ENCODE data around the gene CIROP. TPM values are rescaled to one million over a fixed set of nuclear protein-coding genes. Genes with fewer than 3 reads are reported as not detected.
A peak's percentile ranks its signal among the peaks of the same experiment; 100 is the strongest.

Gene CIROP
- total RNA-seq (2022) (not detected in 2 replicates), Bru-seq, nascent RNA (not detected), BruChase-seq, experiment 1, labeled RNA remaining after a 2-hour chase (percentile 11 among the genes with signal in this experiment), BruChase-seq, experiment 2, labeled RNA remaining after a 6-hour chase (percentile 16 among the genes with signal in this experiment)
- long read RNA-seq, partial matches to known transcripts = 0 of 1 reads
- long read RNA-seq, other reads (novel, unspliced or antisense) = 1 of 1 reads

GRCh38 chr14:23104591-23105347, at the start of gene CIROP:
Gene CIROP, minus strand, starts transcription at chr14:23104989. Its CDS starts 69 bp downstream, at chr14:23104920.
- no peak for DNase-seq
- no peaks in the 10 kb centered on the region for H3K27me3 ChIP-seq (replicated peaks; ENCODE audit: control insufficient read depth, insufficient read depth, low read length)
- H3K4me3 ChIP-seq (ENCODE audit: low read depth, low read length) = no peak within 1 kb of the TSS
- no peaks in the 10 kb centered on the region for H3K36me3 ChIP-seq (ENCODE audit: control insufficient read depth, insufficient read depth, low read length)
- H3K9me3 ChIP-seq = no peaks in the 10 kb centered on the region
- intact Hi-C loops (cut with micrococcal nuclease; ENCODE audit: unreplicated experiment) = loop anchor here (5.0 kb wide), 1 partner anchor 193 kb away; no protein-coding TSS in a partner anchor
- H3K27me3 Mint-ChIP-seq (ENCODE audit: insufficient read depth, unreplicated experiment) = no peaks in the 10 kb centered on the region
- H3K4me1 ChIP-seq = peaks cover 6% of the 10 kb centered on the region; the same call in 1 of the 2 replicates
- POLR2A ChIA-PET = interaction anchor here (1.4 kb wide), 1 partner anchor 10 kb away, joined by 3 read pairs; the partner anchor contains the start of genes ACIN1 and C14orf119
- BruUV-seq (replicated peaks) = no TSS peak
- TF ChIP-seq, protein P1, sequence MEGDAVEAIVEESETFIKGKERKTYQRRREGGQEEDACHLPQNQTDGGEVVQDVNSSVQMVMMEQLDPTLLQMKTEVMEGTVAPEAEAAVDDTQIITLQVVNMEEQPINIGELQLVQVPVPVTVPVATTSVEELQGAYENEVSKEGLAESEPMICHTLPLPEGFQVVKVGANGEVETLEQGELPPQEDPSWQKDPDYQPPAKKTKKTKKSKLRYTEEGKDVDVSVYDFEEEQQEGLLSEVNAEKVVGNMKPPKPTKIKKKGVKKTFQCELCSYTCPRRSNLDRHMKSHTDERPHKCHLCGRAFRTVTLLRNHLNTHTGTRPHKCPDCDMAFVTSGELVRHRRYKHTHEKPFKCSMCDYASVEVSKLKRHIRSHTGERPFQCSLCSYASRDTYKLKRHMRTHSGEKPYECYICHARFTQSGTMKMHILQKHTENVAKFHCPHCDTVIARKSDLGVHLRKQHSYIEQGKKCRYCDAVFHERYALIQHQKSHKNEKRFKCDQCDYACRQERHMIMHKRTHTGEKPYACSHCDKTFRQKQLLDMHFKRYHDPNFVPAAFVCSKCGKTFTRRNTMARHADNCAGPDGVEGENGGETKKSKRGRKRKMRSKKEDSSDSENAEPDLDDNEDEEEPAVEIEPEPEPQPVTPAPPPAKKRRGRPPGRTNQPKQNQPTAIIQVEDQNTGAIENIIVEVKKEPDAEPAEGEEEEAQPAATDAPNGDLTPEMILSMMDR (IDR thresholded peaks at IDR 0.05; ENCODE audit: insufficient read depth in 1 of 2, low read depth in 1 of 2, low read length in 1 of 2, severe bottlenecking in 1 of 2, unreplicated experiment in 1 of 2) = no peak
- peaks cover 15% of the 10 kb centered on the region for H3K4me1 Mint-ChIP-seq (ENCODE audit: low read depth, unreplicated experiment)
- no peaks in the 10 kb centered on the region for H3K9me3 Mint-ChIP-seq (ENCODE audit: unreplicated experiment)
- peaks cover 6% of the 10 kb centered on the region for H3K36me3 Mint-ChIP-seq (ENCODE audit: insufficient read depth, unreplicated experiment)
- CTCF ChIA-PET = no interaction called here
- H3K4me3 Mint-ChIP-seq (ENCODE audit: unreplicated experiment) = no peak within 1 kb of the TSS
- H3K27ac Mint-ChIP-seq (ENCODE audit: unreplicated experiment) = no peak within 1 kb of the TSS

DNA sequence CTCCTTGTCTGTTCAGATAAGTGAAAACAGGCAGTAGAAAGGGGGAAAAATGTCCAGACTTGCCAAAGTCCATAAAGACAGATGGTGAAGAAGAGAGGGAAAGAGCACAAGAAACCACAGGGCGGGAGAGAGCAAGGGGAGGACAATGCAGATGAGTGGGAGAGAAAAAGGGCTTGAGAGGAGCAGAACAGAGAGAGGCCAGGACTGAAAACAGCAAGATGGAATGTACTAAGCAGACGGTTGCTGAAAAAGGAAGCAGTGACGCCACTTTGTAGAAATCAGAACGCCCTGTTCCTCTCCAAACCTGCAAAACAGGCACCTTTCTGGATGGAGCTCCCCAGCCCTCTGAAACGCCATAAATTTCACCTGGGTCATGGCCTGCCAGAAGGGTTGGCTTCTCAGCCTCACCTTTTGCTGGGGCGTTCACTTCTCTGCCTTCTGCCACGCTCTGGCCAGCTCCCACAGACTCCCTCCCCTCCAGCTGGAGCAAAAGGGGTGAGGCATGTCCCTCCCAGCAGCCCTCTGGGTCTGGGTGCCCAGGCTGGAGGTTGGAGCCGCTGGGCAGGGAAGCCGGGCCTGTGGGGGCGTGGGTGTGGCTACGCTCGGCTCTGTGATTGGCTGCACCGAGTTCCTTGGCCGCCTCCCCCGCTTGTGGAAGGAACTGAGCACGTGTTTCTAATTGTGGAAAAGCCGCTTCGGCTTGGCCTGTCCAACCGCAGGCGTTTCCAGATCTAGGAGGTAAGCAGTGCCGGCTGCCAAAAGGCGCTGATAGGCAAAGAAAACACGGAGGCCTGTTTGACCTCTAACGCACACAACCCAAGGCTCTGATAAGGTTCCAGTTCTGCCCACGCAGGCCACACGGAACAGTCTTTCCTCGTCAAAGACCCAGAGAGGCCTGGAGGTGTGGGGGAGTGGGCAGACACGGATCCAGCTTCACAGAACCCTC, 49.3 kb upstream of the CIROP start:
- no peak for DNase-seq
- intact Hi-C loops (cut with micrococcal nuclease; ENCODE audit: unreplicated experiment) = no loop called here
- H3K27ac Mint-ChIP-seq (ENCODE audit: unreplicated experiment) = peak overlapping the region; percentile 33
- H3K36me3 Mint-ChIP-seq (ENCODE audit: insufficient read depth, unreplicated experiment) = no peaks in the 10 kb centered on the region
- CTCF ChIA-PET = interaction anchor here (1.9 kb wide), 1 partner anchor 34 kb away, joined by 8 read pairs; no protein-coding TSS in a partner anchor
- H3K36me3 ChIP-seq (ENCODE audit: control insufficient read depth, insufficient read depth, low read length) = no peaks in the 10 kb centered on the region
- BruUV-seq (replicated peaks) = no TSS peak
- TF ChIP-seq, protein P1 (IDR thresholded peaks at IDR 0.05; ENCODE audit: insufficient read depth in 1 of 2, low read depth in 1 of 2, low read length in 1 of 2, severe bottlenecking in 1 of 2, unreplicated experiment in 1 of 2) = no peak
- H3K9me3 Mint-ChIP-seq (ENCODE audit: unreplicated experiment) = no peaks in the 10 kb centered on the region
- H3K27me3 Mint-ChIP-seq (ENCODE audit: insufficient read depth, unreplicated experiment) = no peaks in the 10 kb centered on the region
- H3K4me3 ChIP-seq (ENCODE audit: low read depth, low read length) = no peak overlapping the region
- H3K4me1 ChIP-seq = peaks cover 19% of the 10 kb centered on the region
- H3K4me1 Mint-ChIP-seq (ENCODE audit: low read depth, unreplicated experiment) = peaks cover 18% of the 10 kb centered on the region
- H3K4me3 Mint-ChIP-seq (ENCODE audit: unreplicated experiment) = no peak overlapping the region
- no peaks in the 10 kb centered on the region for H3K27me3 ChIP-seq (replicated peaks; ENCODE audit: control insufficient read depth, insufficient read depth, low read length)
- no peaks in the 10 kb centered on the region for H3K9me3 ChIP-seq
- POLR2A ChIA-PET = no interaction called here

DNA sequence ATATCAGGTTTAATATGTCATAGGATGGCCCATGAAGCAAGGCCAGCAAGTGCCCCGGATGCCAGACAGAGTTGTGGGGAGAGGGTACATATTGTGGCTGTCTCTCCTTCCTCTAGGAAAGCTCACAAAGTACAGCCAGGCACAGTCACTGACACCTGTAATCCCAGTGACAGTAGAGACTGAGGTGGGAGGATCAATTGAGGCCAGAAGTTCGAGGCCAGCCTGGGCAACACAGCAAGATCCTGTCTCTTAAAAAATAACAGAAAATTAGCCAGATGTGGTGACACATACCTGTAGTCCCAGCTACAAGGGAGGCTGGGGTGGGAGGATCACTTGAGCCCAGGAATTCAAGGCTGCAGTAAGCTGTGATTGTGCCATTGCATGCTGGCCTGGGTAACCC, 46.6 kb upstream of the CIROP start:
- POLR2A ChIA-PET = no interaction called here

More for the DNA sequence above, 46.6 kb upstream of the CIROP start:
- no peaks in the 10 kb centered on the region for H3K9me3 ChIP-seq
- peaks cover 27% of the 10 kb centered on the region for H3K4me1 Mint-ChIP-seq (ENCODE audit: low read depth, unreplicated experiment)
- H3K4me1 ChIP-seq = peaks cover 34% of the 10 kb centered on the region
- H3K4me3 ChIP-seq (ENCODE audit: low read depth, low read length) = no peak overlapping the region
- TF ChIP-seq, protein P1 (IDR thresholded peaks at IDR 0.05; ENCODE audit: insufficient read depth in 1 of 2, low read depth in 1 of 2, low read length in 1 of 2, severe bottlenecking in 1 of 2, unreplicated experiment in 1 of 2) = no peak
- no TSS peak for BruUV-seq (replicated peaks)
- CTCF ChIA-PET = no interaction called here
- no peaks in the 10 kb centered on the region for H3K36me3 ChIP-seq (ENCODE audit: control insufficient read depth, insufficient read depth, low read length)
- DNase-seq = no peak
- peaks cover 5% of the 10 kb centered on the region for H3K36me3 Mint-ChIP-seq (ENCODE audit: insufficient read depth, unreplicated experiment)
- H3K27ac Mint-ChIP-seq (ENCODE audit: unreplicated experiment) = no peak overlapping the region
- H3K27me3 Mint-ChIP-seq (ENCODE audit: insufficient read depth, unreplicated experiment) = no peaks in the 10 kb centered on the region
- H3K4me3 Mint-ChIP-seq (ENCODE audit: unreplicated experiment) = no peak overlapping the region
- intact Hi-C loops (cut with micrococcal nuclease; ENCODE audit: unreplicated experiment) = no loop called here
- H3K9me3 Mint-ChIP-seq (ENCODE audit: unreplicated experiment) = no peaks in the 10 kb centered on the region
- H3K27me3 ChIP-seq (replicated peaks; ENCODE audit: control insufficient read depth, insufficient read depth, low read length) = no peaks in the 10 kb centered on the region
